GM19099 (cell line): ENCODE results near the gene OCEL1.
A peak's percentile ranks its signal among the peaks of the same experiment; 100 is the strongest.

Experiments used
- POLR2A ChIP-seq: IDR thresholded peaks from 3 replicates; pipeline ENCODE4 v1.6.1; 2011; ENCODE audit warnings: low read depth; ENCODE audit not compliant: insufficient read length; ENCODE audit errors: extremely low read depth

The OCEL1 gene

DNA sequence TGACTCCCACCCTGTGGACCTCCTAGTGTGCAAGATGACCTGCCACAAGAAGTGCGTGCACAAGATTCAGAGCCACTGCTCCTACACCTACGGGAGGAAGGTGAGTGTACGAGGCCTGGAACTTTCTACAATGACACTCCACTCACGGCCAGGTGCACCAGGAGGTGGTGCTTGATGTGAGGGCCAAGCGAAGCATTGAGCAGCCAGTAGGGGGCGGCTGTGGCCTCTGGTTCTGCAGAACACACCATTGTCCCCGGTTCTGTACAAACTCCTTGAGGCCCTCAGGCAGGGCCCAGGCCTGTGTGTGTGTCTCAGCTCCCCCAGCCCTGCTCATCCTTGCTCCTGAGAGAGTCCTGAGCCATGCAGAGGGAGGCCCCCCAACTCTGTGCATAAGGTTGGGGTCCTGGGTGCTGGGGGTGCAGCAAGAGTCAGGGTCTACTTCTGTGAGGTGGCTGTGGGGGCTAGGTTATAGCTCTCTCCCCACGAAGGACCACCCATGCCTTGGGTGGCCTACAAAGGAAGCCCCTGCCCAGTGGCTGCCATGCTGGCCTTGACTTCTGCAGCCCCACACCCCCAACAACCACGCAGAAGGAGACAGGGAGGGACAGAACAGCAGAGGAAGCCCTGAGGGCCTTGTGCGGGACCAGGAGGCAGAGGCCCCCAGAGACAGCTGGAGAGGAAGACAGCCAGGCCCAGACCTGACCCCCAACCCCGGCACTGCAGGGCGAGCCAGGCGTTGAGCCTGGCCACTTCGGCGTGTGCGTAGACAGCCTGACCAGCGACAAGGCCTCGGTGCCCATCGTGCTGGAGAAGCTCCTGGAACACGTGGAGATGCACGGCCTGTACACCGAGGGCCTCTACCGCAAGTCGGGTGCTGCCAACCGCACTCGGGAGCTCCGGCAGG, 20.5 kb upstream of the OCEL1 start:
- TF ChIP-seq POLR2A, result no peak

DNA sequence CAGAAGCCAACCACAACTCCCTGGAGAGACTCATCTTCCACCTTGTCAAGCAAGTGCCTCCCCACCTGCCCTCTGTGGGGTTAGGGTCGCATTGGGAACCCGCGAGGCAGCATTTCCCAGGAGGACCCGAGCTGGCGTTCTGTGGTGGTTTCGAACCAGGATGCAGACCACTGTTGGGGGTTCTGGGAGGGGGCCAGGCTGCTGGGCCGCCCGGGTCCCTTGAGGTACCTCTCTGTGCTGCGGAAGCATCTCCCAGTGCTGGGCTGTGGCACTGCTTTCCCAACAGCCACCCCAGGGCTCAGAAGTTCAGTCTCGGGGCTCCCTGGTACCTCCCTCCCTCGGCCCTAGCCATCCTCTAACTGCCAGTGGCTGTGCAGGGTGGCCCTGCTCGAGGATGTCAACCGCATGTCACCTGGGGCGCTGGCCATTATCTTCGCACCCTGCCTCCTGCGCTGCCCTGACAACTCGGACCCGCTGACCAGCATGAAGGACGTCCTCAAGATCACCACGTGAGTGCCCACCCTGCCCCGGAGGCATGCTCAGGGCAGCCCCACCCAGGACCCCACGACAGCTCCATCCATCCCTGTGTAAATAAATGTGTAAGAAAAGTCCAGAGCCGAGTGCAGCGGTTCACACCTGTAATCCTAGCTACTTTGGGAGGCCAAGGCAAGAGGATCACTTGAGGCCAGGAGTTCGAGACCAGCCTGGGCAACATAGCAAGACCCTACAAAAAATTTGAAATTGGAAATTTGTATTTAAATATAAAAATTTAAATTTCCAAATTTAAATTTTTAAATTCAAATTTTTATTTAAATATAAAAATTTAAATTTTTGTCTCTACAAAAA, 19.1 kb upstream of the OCEL1 start:
- TF ChIP-seq POLR2A, result no peak

DNA sequence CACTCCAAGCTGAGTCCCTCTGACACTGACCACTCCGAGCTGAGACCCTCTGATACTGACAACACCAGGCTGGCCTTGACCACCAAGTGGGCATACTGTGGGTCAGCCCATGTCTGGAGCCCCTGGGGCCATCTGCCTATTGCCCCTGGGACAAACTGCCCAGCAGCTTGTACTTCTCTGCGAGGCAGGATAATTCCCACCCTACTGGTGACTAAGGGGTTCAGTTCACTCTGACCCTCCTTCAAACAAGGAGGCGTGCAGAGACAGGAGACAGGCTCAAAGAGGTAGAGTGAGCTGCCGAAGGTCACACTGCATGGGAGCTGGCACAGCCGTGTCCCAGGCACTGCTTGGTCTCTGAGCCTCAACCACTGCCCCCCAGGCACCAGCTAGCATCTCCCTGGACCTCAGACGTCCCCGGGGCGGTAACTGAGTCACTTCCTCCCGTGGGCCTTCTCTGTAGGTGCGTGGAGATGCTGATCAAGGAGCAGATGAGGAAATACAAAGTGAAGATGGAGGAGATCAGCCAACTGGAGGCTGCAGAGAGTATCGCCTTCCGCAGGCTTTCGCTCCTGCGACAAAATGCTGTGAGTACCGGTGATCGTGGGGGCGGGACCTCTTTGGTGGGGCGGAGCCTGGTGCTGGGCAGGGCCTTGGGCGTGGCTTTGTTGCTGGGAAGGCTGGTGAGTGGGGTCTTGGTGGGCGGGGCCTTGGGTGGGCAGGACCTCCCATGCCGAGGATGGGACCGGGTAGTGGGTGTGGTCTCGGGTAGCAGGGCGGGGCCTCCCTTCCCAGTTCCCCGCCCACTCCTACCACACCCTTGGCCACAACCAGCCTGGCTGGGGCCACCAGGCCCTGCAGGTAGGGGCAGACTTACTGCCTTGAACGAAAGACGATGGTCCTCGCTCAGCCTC, 16.6 kb upstream of the OCEL1 start:
- TF ChIP-seq POLR2A, result no peak

DNA sequence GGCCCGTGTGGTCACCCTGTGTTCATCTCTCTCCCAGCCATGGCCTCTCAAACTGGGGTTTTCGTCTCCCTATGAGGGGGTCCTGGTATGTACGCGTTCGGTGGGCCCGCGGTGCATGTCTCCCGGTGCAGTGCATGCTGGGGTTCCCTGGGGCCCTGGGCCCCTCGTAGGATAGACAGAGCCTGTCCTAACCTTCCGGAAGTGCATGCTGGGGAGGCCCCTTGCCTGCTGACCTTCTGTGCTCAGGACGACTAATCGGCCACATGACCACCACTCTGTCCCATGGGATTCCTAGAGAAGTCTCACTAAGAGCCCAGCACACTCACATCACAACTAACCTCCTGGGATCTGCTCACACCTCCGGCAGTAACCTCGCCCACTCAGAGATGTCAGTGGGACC, 15.7 kb upstream of the OCEL1 start:
- no peak for TF ChIP-seq POLR2A

DNA sequence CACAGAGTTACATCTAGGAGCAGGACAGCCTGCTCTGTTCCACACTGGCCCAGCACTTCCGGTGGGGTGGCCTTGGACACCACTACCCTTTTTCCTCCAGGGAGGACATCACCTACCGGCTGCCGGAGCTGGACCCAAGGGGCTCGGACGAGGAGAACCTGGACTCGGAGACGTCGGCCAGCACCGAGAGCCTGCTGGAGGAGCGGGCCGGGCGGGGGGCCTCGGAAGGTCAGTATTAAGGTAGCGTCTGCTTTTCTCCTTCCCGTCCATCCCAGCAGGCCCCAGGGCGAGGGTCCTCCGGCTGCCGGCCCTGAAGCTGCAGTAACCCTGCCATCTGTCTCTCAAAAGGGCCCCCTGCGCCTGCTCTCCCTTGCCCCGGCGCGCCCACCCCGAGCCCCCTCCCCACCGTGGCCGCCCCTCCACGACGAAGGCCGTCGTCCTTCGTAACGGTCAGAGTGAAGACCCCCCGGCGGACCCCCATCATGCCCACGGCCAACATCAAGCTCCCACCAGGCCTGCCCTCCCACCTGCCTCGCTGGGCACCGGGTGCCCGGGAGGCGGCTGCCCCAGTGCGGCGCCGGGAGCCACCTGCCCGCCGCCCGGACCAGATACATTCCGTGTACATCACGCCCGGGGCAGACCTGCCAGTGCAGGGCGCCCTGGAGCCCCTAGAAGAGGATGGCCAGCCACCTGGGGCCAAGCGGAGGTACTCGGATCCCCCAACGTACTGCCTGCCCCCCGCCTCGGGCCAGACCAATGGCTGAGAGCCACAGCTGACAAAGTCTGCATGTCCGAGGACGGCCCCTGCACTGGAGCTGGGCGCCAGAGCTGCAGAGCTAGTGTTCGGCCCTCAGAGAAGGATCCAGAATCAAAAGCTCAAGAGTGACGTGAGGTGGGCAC, 14.2 kb upstream of the OCEL1 start:
- no peak for TF ChIP-seq POLR2A

DNA sequence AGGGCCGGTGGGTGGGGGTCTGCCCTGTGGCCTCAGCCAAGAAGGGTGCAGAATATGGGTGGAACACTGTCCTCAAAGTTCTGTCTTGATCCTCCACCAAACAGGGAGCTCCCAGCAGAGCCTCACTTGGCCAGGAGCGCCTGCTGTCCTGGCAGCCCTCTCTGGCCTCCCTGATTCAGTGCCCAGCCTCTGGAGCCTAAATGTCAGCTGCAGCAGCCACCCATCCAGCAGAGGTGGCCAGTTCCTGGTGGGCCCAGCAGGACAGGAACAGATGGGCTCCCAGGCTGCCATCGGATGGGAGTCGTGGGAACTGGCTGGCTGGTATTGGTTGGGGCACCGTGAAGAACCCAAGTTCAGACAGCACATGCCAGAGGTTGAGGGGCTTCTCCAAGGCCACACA, 12.7 kb upstream of the OCEL1 start:
- TF ChIP-seq POLR2A, result no peak

DNA sequence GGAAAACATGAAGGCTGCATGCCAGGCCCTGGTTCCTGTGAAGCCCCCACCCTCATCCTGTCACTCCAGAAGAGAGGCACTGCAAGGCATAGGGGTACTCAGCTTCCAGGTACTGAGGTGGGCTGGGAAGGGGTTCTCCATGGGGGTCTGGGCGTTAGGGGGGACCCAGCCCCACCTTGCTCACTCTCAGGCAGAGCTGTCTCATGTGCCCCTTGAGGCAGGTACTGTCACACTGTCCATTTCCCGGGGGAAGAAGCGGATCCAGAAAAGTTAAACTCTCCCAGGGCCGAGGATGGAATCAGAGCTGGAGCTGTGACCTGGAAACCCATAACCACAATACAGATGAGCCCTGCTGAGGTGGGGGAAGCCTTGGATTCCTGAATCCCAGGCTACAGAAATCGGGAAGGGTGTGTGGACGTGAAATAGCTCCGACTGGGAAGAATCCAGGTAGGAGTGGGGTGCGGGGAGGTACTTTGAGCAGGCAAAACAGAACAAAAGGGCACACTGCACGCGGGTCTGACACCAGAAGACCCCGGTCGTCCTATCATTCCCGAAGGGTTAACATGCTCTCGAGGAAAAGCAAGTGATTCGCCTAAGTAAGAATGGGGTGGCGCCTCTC, 11.4 kb upstream of the OCEL1 start:
- no peak for TF ChIP-seq POLR2A

DNA sequence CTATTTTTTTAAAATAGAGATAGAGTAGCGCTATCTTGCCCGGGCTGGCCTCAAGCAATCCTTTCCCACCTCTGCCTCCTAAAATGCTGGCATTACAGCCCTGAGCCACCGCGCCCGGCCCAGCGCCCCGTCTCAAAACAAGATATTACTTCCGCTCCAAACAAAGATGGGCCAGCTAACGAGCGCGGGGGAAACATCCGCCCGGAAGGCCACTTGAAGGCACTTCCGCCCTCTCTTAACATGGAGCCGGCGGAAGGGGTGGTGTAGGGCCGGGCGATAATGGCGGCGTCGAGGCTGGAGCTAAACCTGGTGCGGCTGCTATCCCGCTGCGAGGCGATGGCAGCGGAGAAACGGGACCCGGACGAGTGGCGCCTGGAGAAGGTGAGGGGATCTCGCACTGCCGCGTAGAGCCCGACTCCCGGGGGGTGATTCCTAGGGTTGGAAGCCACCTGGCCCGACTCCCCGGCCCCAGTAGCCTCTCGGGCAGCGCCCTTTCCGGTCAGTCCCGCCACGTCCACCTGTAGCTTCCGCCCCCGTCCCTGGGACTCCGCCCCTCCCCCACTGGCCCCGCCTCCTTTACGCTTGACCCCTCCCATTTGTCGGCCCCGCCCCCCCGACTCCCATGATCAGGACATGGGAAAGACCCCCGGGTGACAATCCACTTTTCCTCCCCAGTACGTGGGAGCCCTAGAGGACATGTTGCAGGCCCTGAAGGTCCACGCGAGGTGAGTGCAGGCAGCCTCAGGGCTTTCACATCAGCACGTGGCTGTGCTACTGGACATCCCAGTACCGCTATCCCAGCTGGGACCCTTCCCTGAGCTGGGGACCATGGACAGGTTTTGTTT, 10.7 kb upstream of the OCEL1 start, which contains the start of gene USE1:
USE1 (plus strand) TSS at position 231 of the 845 bp plus-strand sequence; CDS start at position 280, 49 bp downstream.
- TF ChIP-seq POLR2A, result peak; percentile 89

DNA sequence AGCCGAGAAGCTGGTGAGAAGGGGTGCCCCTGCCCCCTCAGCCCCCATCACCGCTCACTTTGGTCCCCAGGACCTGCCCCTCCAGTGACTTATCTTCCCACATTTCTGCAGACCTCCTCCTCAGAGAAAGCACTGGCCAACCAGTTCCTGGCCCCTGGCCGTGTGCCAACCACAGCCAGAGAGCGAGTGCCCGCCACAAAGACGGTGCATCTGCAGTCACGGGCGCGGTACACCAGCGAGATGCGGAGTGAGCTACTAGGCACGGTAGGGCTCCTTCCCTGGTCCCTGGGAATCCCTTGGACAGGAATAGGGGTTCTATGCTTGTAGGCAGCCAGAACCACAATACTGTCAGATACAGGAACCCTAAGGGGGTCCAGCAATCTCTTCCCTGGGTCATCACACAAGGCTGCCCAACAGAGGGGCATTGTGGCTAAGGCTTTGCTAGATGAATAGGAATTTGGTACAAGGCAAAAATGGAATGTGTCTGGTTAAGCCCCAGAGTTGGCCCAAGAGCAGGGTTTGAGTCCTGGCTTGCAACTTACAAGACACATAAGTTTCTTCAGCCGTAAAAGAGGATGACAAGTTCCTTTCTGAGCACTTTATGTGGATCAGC, 9.9 kb upstream of the OCEL1 start:
- TF ChIP-seq POLR2A, result no peak

DNA sequence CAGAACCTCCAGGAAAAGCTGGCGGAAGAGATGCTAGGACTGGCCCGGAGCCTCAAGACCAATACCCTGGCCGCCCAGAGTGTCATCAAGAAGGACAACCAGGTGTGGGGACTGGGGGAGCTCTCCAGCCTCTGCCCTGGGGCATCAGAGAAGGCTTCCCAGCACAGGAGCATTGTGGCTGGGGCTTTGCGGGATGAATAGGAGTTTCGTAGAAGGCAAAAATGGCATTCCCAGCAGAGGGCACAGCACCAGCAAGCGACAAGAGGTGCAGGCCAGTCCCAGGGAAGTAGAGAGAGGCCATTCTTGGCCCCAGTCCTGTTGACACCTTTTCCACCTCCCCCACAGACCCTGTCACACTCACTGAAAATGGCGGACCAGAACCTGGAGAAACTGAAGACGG, 6.7 kb upstream of the OCEL1 start:
- no peak for TF ChIP-seq POLR2A

DNA sequence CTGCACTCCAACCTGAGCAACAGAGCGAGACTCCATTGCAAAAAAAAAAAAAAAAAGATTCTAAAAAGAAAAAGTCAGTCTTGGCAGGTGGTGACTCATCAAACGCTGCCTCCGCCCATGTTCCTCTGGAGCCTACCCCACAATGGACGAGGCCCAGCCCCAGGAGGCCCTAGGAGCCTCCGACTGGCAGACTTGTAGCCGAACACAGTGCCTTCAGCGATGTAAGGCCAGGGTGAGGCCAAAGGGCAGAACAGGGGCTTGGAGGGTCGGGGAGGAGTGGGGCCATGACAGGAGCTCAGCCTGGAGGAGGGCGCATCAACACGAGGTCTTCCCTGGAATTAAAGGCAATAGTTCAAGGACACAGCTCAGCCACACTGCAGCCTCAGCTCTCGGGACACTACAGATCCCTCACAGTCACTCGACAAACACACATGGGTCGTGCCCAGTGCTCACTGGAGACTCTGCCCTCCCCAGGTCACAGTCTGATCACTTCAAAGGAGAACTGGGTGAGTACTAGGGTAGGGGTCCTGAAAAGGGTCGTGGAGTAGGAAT, 5.7 kb upstream of the OCEL1 start:
- no peak for TF ChIP-seq POLR2A

DNA sequence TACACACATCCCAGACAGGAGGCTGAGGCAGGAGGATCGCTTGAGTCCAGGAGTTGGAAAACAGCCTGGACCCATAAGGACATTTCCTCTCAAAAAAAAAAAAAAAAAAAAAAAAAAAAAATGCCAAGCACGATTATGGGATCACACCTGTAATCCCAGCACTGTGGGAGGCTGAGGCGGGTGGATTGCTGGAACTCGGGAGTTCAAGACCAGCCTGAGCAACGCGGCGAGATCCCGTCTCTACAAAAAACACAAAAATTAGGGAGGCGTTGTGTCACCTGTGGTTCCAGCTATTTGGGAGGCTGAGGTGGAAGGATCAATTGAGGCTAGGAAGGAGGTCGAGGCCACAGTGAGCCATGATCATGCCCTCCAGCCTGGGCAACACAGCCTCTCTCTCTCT, 973 bp upstream of the OCEL1 start:
- no peak for TF ChIP-seq POLR2A
